Muscle of arm (tissue), 12 donors: ENCODE results near the gene NAIF1. TPM values are rescaled to one million over a fixed set of nuclear protein-coding genes. Genes with fewer than 3 reads are reported as not detected.
"Not testable (repeated sequence)": the region's sequence is repeated elsewhere in the genome, so short reads cannot be mapped to it uniquely, and the experiment has no call there.

Experiments
- DNase-seq: peaks from one replicate; pipeline ENCODE4 v3.0.0-alpha.2; 2013
- polyA plus RNA-seq, 12 donors: library from polyadenylated mRNA; unstranded; fragments of 120-200 nt; gene quantifications; one replicate each; pipeline ENCODE4 v1.2.1, GENCODE V29; 2013; ENCODE audit not compliant: insufficient read length in 12 of 12

NAIF1 gene
- polyA plus RNA-seq, 12 donors = 6.5 to 21.2 (median 8.0) TPM; not detected in 1

GRCh38 chr9:128062279-128062678 lies 4.8 kb downstream of the NAIF1 start:
- DNase-seq = no peak

- DNase-seq = no peak
These were observed 5.7 kb downstream of the NAIF1 start for GRCh38 chr9:128061275-128061960.

GRCh38 chr9:128059365-128059983 lies 7.6 kb downstream of the NAIF1 start:
- DNase-seq = no peak

GRCh38 chr9:128057724-128058409 lies 9.3 kb downstream of the NAIF1 start:
- DNase-seq = no peak

- no peak for DNase-seq
These were observed 10.0 kb downstream of the NAIF1 start for GRCh38 chr9:128056887-128057723.

GRCh38 chr9:128056086-128056485 lies 11.0 kb downstream of the NAIF1 start:
- DNase-seq = no peak

GRCh38 chr9:128055344-128056040 lies 11.6 kb downstream of the NAIF1 start:
- DNase-seq = no peak

GRCh38 chr9:128054087-128054486 lies 13.0 kb downstream of the NAIF1 start:
- DNase-seq = no peak

- no peak for DNase-seq
These were observed 13.6 kb downstream of the NAIF1 start for GRCh38 chr9:128053560-128053959.

GRCh38 chr9:128051932-128052709 lies 15.0 kb downstream of the NAIF1 start:
- DNase-seq = no peak

GRCh38 chr9:128049843-128050242 lies 17.3 kb downstream of the NAIF1 start:
- DNase-seq = no peak

- DNase-seq = no peak
These were observed 18.5 kb downstream of the NAIF1 start for GRCh38 chr9:128048663-128049062.

- DNase-seq = no peak
These were observed 19.9 kb downstream of the NAIF1 start for GRCh38 chr9:128047231-128047630.

- DNase-seq = no peak
These were observed 21.3 kb downstream of the NAIF1 start for GRCh38 chr9:128045831-128046230.

- not testable (repeated sequence) for DNase-seq
These were observed 21.7 kb downstream of the NAIF1 start for GRCh38 chr9:128045409-128045808.

- no peak for DNase-seq
These were observed 23.7 kb downstream of the NAIF1 start for GRCh38 chr9:128043467-128043868.

- no peak for DNase-seq
These were observed 25.1 kb downstream of the NAIF1 start for GRCh38 chr9:128042043-128042442.

- not testable (repeated sequence) for DNase-seq
These were observed 26.3 kb downstream of the NAIF1 start for GRCh38 chr9:128040783-128041182.

- DNase-seq = not testable (repeated sequence)
These were observed 30.6 kb downstream of the NAIF1 start for GRCh38 chr9:128036522-128036921.

- peak; percentile 62 for DNase-seq
These were observed 32.1 kb downstream of the NAIF1 start for GRCh38 chr9:128034821-128035652.
